ENCODE results near the gene PKLR. TPM values are rescaled to one million over a fixed set of nuclear protein-coding genes. Genes with fewer than 3 reads are reported as not detected.

PKLR gene
- total and polyA plus RNA-seq, 2 donors (not counting 1 experiment from before 2014, with no cell fraction given): not detected

DNA sequence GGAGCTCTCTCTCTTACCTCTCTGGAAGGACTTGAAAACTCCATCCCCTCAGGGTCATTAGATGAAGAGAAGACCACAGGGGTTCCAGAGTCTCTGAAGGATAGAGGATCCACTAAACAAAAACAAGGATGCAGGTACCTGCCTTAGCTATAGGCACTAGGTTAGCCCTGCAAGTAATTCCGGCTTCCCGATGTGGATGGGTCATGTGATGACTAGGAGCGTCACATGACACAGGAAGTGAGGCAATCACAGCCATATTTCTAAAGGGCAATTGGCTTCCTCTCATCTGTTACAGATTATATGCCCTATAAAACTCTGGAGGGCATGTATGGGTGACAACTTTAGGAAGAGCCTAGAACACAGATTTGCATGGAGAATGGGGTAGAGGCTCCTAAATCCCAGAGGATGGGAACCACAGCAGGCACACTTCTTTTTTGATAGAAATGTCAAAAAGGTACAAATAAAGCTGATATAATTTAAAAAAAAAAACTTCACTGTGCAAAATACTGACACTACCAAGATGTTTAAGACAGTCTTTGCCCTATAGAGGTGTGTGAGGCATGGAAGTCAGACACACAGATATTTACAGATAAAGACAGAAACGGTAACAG lies 60.1 kb downstream of the PKLR start:
- WGBS (ENCODE audit: insufficient coverage): 28% methylated on average over 3 of the region's 4 CpGs
- Histone ChIP-seq H3K36me3 (replicated peaks in 1 of 2; ENCODE audit: control extremely low read depth in 1 of 2, control insufficient read depth in 1 of 2, extremely low read depth in 1 of 2, insufficient read depth in 2 of 2, low read length in 1 of 2) (peaks cover 0 to 17% of the 10 kb centered on the region in 2 experiments), H3K27me3 (replicated peaks in 1 of 4; ENCODE audit: control extremely low read depth in 1 of 4, control insufficient read depth in 3 of 4, insufficient read depth in 4 of 4, low read length in 3 of 4) (no peaks in the 10 kb centered on the region), H3K79me2 (ENCODE audit: control insufficient read depth, insufficient read depth, low read length) (peaks cover 9% of the 10 kb centered on the region), H3K9ac (ENCODE audit: low read length) (peak overlapping the region; percentile 58), H3K4me2 (replicated peaks; ENCODE audit: low read depth, low read length, poor library complexity, severe bottlenecking) (peak overlapping the region; percentile 78), H3K9me3 (ENCODE audit: control extremely low read depth in 1 of 3, control insufficient read depth in 2 of 3, insufficient read depth in 1 of 3, low read length in 2 of 3) (peaks cover 0 to 4% (median 2%) of the 10 kb centered on the region in 3 donors), H3K27ac (ENCODE audit: low read length in 2 of 2) (peak overlapping the region in 1 of 2 donors; percentile 28), H3K4me1 (ENCODE audit: control insufficient read depth in 2 of 2, insufficient read depth in 2 of 2, low read length in 2 of 2) (peaks cover 27 to 36% of the 10 kb centered on the region in 2 donors), H4K20me1 (ENCODE audit: control insufficient read depth, insufficient read depth, low read length, poor library complexity, severe bottlenecking) (no peaks in the 10 kb centered on the region), H3K4me3 (ENCODE audit: control extremely low read depth in 1 of 5, extremely low read depth in 1 of 5, insufficient read depth in 1 of 5, low read depth in 2 of 5, low read length in 4 of 5) (peak overlapping the region; percentile 36 to 65 (median 51)), H2AFZ (ENCODE audit: insufficient read depth, low read depth, low read length, poor library complexity, severe bottlenecking) (peak overlapping the region; percentile 66)
- ChIA-PET CTCF (interaction anchor here (1.0 to 2.1 kb wide), 6 partner anchors 10 to 150 kb away, joined by 3 to 18 read pairs (median 4); partner anchors contain the start of gene SCAMP3), POLR2A (interaction anchor here (0.6 to 0.7 kb wide), 3 partner anchors 9 to 17 kb away, joined by 3 to 7 read pairs (median 4); no protein-coding TSS in a partner anchor)
- ATAC-seq (ENCODE audit: low read depth): no peak
- TF ChIP-seq, protein P1, sequence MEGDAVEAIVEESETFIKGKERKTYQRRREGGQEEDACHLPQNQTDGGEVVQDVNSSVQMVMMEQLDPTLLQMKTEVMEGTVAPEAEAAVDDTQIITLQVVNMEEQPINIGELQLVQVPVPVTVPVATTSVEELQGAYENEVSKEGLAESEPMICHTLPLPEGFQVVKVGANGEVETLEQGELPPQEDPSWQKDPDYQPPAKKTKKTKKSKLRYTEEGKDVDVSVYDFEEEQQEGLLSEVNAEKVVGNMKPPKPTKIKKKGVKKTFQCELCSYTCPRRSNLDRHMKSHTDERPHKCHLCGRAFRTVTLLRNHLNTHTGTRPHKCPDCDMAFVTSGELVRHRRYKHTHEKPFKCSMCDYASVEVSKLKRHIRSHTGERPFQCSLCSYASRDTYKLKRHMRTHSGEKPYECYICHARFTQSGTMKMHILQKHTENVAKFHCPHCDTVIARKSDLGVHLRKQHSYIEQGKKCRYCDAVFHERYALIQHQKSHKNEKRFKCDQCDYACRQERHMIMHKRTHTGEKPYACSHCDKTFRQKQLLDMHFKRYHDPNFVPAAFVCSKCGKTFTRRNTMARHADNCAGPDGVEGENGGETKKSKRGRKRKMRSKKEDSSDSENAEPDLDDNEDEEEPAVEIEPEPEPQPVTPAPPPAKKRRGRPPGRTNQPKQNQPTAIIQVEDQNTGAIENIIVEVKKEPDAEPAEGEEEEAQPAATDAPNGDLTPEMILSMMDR (IDR thresholded peaks at IDR 0.05): no peak
- TF ChIP-seq EZH2 (IDR thresholded peaks at IDR 0.05; ENCODE audit: borderline replicate concordance, insufficient read depth, low read depth, low read length, poor library complexity, severe bottlenecking): no peak
- Mint-ChIP-seq H3K4me3 (peak overlapping the region; percentile 88), H3K27ac (peak overlapping the region; percentile 61), H3K9me3 (ENCODE audit: insufficient read depth) (no peaks in the 10 kb centered on the region), H3K27me3 (peaks cover 4% of the 10 kb centered on the region), H3K4me1 (peaks cover 33% of the 10 kb centered on the region)
- DNase-seq: peak; percentile 82
- intact Hi-C loops (cut with micrococcal nuclease): loop anchor here (1.0 to 5.0 kb wide), 3 partner anchors 14 to 69 kb away; partner anchors contain the start of genes HCN3, KRTCAP2 and TRIM46

Other genes starting within 250 kb of the PKLR start
- gene EFNA4, start 237.7 kb downstream of the PKLR start, total RNA-seq: 8.4 and 9.9 TPM in 2 replicates
- 6.5 and 10.6 TPM in 2 replicates for gene EFNA4, start 237.7 kb downstream of the PKLR start, polyA plus RNA-seq
- gene EFNA3, start 222.6 kb downstream of the PKLR start, total RNA-seq: 1.6 and 3.7 TPM in 2 replicates
- gene EFNA3, start 222.6 kb downstream of the PKLR start, polyA plus RNA-seq: 1.8 and 3.2 TPM in 2 replicates
- gene EFNA1, start 173.6 kb downstream of the PKLR start, total RNA-seq: 0.56 TPM in 1 of 2 replicates, not detected in the other
- gene EFNA1, start 173.6 kb downstream of the PKLR start, polyA plus RNA-seq: 0.28 and 1.5 TPM in 2 replicates
- 61.3 and 62.8 TPM in 2 replicates for gene SLC50A1, start 165.6 kb downstream of the PKLR start, total RNA-seq
- gene SLC50A1, start 165.6 kb downstream of the PKLR start, polyA plus RNA-seq: 86.8 and 109 TPM in 2 replicates
- gene DPM3, start 160.9 kb downstream of the PKLR start, total RNA-seq: 39.9 and 41.7 TPM in 2 replicates
- 68.0 and 97.3 TPM in 2 replicates for gene DPM3, start 160.9 kb downstream of the PKLR start, polyA plus RNA-seq
- 136 and 151 TPM in 2 replicates for gene KRTCAP2, start 128.1 kb downstream of the PKLR start, total RNA-seq
- 190 and 259 TPM in 2 replicates for gene KRTCAP2, start 128.1 kb downstream of the PKLR start, polyA plus RNA-seq
- 1.3 and 2.6 TPM in 2 replicates for gene TRIM46, start 127.6 kb downstream of the PKLR start, total RNA-seq
- 3.4 TPM in 2 replicates for gene TRIM46, start 127.6 kb downstream of the PKLR start, polyA plus RNA-seq
- 26.0 and 28.6 TPM in 2 replicates for gene THBS3, start 93.5 kb downstream of the PKLR start, total RNA-seq
- gene THBS3, start 93.5 kb downstream of the PKLR start, polyA plus RNA-seq: 28.0 and 34.3 TPM in 2 replicates
- 18.4 and 19.0 TPM in 2 replicates for gene MTX1, start 92.7 kb downstream of the PKLR start, total RNA-seq
- gene MTX1, start 92.7 kb downstream of the PKLR start, polyA plus RNA-seq: 34.2 and 40.4 TPM in 2 replicates
- 13.5 and 15.2 TPM in 2 replicates for gene ENTREP3, start 46.0 kb downstream of the PKLR start, total RNA-seq
- gene ENTREP3, start 46.0 kb downstream of the PKLR start, polyA plus RNA-seq: 5.3 and 7.6 TPM in 2 replicates
- gene SCAMP3, start 39.1 kb downstream of the PKLR start, total RNA-seq: 69.6 and 79.8 TPM in 2 replicates
- 80.5 and 107 TPM in 2 replicates for gene SCAMP3, start 39.1 kb downstream of the PKLR start, polyA plus RNA-seq
- gene CLK2, start 27.9 kb downstream of the PKLR start, total RNA-seq: 136 and 152 TPM in 2 replicates
- gene CLK2, start 27.9 kb downstream of the PKLR start, polyA plus RNA-seq: 159 and 161 TPM in 2 replicates
- gene HCN3, start 24.0 kb downstream of the PKLR start, total RNA-seq: 9.0 and 9.2 TPM in 2 replicates
- 6.2 TPM in 2 replicates for gene HCN3, start 24.0 kb downstream of the PKLR start, polyA plus RNA-seq
- 128 and 141 TPM in 2 replicates for gene FDPS, start 7.4 kb upstream of the PKLR start, total RNA-seq
- 88.3 and 100 TPM in 2 replicates for gene FDPS, start 7.4 kb upstream of the PKLR start, polyA plus RNA-seq
- 19.3 and 22.8 TPM in 2 replicates for gene RUSC1, start 19.5 kb upstream of the PKLR start, total RNA-seq
- 20.3 and 20.8 TPM in 2 replicates for gene RUSC1, start 19.5 kb upstream of the PKLR start, polyA plus RNA-seq

Measured in B cell (primary cell).